Measurements from ENCODE around the gene RASGEF1C.

The RASGEF1C gene

DNA sequence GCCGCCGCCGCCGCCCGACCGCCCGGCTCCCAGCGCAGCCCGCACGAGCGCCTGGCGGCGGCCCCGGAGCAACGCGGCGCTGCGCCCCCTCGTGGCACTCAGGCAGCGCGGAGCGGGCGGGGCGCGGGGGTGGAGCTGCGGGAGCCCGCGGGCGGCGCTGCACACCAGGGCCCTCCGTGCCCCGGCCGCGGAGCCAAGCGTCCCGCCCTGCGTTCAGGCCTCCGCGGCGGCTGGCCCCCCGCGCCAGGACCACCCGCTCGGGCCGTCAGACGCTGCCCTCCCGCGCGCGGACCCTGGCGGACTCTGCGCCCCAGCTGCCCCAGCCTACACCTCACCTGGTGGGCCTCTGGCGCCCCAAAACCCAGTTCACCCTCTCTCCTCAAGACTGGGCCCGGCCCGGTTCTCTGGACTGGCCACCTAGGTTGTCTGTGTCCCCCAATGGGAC, at the start of gene RASGEF1C:
Gene RASGEF1C (minus strand): TSS at position 75 of the 445 bp plus-strand sequence. CDS start 71,159 bp downstream, outside the sequence.
- DNase-seq (ENCODE audit: low spot score) = peak; percentile 98

- no peak for DNase-seq (ENCODE audit: low spot score)
These were observed 44.2 kb upstream of the RASGEF1C start for GRCh38 chr5:180253036-180253824.

DNA sequence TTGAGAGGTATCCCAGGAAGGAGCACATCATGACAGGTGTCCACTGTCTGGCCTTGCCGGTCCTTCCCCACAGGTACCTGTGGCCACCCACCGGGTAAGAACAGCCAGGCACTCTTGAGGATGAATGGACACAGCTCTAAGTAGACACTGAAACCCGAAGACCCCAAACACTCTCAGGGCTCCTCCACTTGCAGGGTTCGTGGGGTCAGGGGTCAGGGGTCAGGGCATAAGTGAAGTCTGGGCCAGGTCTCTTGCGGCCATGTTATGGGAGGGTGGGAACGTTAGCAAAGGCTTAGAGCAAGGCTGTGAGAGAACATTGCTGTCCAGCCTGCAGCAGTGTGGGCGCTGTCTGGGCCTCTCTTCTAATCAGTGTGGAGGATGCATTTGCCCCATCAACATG, 42.9 kb upstream of the RASGEF1C start:
- no peak for DNase-seq (ENCODE audit: low spot score)

GRCh38 chr5:180251141-180251540, 42.1 kb upstream of the RASGEF1C start:
- DNase-seq (ENCODE audit: low spot score) = no peak

- DNase-seq (ENCODE audit: low spot score) = no peak
These were observed 41.3 kb upstream of the RASGEF1C start for GRCh38 chr5:180250329-180250728.

GRCh38 chr5:180241600-180241999, 32.6 kb upstream of the RASGEF1C start:
- no peak for DNase-seq (ENCODE audit: low spot score)

GRCh38 chr5:180238631-180239030, 29.6 kb upstream of the RASGEF1C start:
- DNase-seq (ENCODE audit: low spot score) = no peak

DNA sequence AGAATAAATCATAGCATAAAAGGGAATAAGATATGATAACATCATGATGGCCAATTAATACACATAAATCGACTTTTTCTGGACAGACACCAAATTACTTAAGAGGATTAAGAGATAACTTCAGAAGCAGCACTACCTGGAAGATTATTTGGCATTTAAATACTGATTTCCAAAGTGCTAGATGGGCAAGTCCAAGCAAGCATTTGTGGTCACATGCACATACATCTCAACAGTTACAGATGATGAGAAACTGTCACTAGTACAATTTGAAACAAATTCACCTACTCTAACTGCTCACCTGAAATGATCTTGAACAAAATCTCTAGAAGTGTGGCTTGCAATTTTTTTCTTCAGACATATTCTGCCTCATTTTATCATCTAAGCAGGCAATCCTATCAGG, 26.8 kb upstream of the RASGEF1C start:
- no peak for DNase-seq (ENCODE audit: low spot score)

DNA sequence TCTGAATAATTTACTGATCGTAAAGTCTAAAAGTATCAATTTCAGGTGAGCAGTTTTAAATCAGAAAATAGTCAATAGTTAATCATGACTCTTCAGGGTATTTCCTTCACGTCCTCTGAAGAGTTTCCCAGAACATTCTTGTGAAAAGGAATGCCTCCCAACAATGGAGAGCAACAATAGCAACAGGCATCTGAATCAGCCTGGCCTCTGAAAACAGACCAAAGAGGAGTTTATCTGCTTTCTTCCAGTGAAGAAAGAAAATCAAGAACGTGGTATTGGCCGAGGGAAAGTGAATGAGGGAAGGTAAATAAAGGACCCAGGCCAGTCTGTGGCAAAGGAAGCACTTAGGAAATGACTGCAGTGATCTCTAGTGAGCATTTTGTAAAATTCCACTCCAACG, 26.1 kb upstream of the RASGEF1C start:
- DNase-seq (ENCODE audit: low spot score) = no peak

- DNase-seq (ENCODE audit: low spot score) = no peak
These were observed 25.3 kb upstream of the RASGEF1C start for GRCh38 chr5:180234271-180234670.

GRCh38 chr5:180233729-180234128, 24.7 kb upstream of the RASGEF1C start:
- no peak for DNase-seq (ENCODE audit: low spot score)

- DNase-seq (ENCODE audit: low spot score) = no peak
These were observed 21.0 kb upstream of the RASGEF1C start for GRCh38 chr5:180230017-180230416.

DNA sequence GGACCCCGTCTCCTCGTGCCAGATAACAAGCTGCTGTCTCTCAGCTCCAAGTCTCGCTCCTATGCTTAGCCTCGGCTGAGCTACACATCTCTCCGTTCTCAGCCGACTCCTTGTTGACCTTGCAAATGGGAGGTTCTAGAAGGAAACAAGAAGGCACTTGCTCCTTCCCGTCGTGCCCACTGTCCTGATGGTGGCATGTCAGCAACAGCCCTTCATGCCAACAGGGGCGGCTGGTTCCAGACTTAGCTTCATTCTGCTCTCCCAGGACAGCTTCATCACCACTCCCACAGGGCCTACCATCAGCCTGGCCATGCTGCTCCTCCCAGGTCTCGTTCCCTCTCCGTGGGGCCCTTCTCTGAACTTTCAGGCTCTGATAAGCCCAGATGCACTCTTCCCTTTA, 13.0 kb upstream of the RASGEF1C start:
- DNase-seq (ENCODE audit: low spot score) = no peak

GRCh38 chr5:180217797-180218196, 8.8 kb upstream of the RASGEF1C start:
- no peak for DNase-seq (ENCODE audit: low spot score)

GRCh38 chr5:180216646-180217171, 7.7 kb upstream of the RASGEF1C start:
- DNase-seq (ENCODE audit: low spot score) = no peak

DNA sequence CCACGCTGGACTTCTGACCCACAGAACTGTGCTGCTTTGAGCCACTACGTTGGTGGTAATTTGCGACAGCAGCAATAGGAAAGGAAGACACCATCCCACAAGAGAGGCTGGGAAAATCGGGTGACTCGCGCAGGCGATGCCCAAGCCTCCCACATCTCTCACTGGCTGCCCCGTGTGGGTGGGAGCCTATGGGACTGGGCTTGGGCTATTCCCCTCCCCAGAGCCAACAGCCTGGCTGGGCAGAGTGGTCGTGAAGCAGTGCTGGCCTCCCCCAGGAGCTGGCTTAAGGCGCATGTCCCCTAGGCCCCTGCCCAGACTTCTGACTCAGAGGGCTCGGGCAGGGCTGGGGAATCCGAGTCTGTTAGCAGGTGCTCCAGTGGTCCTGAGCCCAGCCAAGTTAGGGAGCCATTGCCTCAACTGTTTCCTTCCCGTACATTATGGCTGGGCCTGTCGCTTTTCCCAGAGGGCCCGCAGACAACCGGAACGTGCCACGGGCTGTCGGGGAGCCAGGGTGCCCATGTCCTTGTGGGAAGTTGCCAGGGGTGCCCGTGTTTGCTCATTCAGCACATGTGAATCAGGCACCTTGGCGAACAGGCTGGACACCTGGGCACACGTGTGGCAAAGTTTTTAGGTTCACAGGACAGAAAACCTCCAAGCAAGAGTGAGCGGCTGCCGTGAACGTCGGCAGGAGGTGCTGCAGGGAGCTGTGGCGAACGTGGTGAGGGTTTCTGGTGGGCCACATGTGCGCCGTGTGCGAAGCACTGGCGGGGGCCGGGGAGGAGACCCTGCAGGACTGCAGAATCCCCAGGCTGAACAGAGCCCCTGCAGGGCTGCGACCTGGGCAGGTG, 7.0 kb upstream of the RASGEF1C start:
- no peak for DNase-seq (ENCODE audit: low spot score)

DNA sequence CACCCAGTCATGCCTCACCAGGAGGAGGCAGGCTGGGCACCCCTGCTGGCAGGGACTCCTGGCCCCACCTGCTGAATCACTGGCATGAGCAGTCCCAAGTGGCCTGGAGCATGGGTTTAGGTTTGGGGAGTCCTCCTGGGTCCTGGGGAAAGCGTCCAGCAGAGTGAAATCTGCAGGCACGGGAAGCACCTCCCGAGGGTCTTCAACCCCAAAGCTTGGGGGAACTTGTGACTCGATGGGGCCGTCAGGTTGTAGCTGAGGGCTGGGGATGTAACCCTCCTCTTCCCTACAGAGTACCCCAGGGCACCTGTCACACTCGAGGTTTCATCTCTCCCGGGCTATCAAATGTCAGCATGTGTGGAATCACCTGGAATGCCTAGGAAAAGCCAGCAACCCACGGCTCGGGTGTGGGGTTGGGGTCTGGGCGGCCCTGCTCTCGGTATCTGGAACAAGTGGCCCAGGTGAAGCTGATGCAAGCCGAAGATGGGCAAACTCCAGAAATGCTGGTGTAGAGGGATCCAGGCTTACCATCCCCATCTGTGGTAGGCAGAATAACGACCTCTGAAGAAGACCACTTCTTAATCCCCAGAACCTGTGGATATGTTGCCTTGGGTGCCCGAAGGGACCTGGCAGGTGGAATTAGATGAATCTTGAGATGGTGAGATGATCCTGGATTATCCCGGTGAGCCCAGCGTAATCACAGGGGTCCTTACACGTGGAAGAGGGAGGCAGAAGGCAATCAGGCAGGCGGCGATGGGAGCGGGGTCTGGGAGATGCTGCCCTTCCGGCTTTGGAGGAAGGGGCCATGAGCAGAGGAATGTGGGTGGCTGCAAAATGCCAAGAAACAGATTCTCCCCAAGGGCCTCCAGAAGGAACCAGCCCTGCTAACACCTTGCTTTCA, 6.1 kb upstream of the RASGEF1C start:
- DNase-seq (ENCODE audit: low spot score) = no peak

DNA sequence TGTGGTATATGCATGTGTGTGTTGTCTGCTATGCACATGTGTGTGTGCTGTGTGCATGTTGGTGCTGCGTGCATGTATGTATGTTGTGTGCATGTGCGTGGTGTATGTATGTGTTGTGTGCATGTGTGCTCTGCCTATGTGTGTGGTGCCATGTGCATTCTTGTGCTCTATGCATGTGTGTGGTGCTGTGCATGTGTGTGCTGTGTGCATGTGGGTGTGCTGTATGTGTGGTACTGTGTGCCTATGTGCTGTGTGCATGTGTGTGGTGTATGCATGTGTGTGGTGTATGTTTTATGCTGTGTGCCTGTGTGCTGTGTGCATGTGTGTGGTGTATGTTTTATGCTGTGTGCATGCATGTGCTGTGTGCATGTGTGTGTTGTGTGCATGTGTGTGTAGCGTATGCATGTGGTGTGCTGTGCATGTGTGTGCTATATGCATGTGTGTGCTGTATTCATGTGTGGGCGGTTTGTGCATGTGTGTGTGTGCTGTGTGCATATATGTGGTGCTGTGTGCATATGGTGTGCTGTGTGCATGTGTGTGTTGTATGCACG, 4.7 kb upstream of the RASGEF1C start:
- no peak for DNase-seq (ENCODE audit: low spot score)

- DNase-seq (ENCODE audit: low spot score) = no peak
These were observed 4.2 kb upstream of the RASGEF1C start for GRCh38 chr5:180213256-180213600.

DNA sequence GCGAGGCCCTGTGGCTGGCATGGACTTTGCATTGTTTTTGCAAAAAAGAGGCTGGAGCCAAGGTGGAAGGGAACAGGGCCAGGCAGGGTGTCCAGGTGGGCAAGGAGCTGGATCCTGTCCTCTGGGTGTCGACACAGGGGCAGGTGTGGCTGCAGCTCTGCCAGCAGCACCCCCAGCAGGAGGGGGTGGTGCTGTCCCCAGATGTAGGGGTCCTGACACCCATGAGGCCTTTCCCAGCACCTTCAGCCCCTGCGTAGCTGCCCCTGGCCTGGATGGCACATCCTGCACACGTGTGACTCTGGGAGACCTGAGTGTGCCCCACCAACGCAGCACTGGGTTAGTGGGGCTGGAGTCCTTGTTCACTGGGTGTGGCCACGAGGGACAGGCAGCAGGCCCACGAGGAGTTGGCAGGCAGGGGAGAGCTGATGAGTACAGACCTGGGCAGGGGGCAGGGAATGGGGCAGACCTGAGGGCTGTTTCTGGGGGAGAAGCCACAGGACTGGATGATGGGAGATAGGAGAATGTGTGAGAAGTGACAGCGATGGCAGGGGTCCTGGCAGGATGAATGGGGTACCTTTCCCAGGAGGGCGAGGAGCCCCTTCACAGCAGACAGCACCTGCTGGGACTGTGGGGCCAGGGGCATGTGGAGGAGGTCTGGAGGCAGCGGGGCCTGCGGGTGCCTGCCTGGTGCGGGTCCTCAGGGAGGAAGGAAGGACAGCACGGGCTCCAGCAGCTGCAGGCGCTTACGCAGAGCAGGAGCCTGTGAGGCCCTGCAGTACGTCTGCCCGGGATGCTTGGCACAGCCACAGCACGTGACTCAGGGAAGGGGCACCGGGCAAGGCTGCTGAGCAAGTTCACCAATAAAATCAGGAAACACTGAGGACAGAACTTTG, 3.6 kb upstream of the RASGEF1C start:
- DNase-seq (ENCODE audit: low spot score) = no peak

- DNase-seq (ENCODE audit: low spot score) = no peak
These were observed 2.7 kb upstream of the RASGEF1C start for GRCh38 chr5:180211761-180212035.

All from iPS-NIHi11 (cell line).